Mesenchymal stem cell (in vitro differentiated cells and primary cell): Measurements from ENCODE around the gene CRABP2.
A peak's percentile ranks its signal among the peaks of the same experiment; 100 is the strongest.

Experiments
- DNase-seq: peaks from one replicate; pipeline ENCODE4 v3.0.0-alpha.2; 2013
- H2AFZ ChIP-seq: one replicate; pipeline ENCODE4 v1.6.1; 2013; ENCODE audit warnings: low read depth, mild to moderate bottlenecking, control low read depth, inconsistent platforms, low read length, moderate library complexity
- H2AK5ac ChIP-seq: 2 replicates; pipeline ENCODE4 v1.6.1; 2013; ENCODE audit warnings: low read length, moderate library complexity, mild to moderate bottlenecking, inconsistent platforms; ENCODE audit not compliant: severe bottlenecking
- H2BK120ac ChIP-seq: one replicate; pipeline ENCODE4 v1.6.1; 2013; ENCODE audit warnings: low read depth, mild to moderate bottlenecking, inconsistent platforms, low read length, moderate library complexity
- H2BK12ac ChIP-seq, 2 experiments: one replicate each; pipeline ENCODE4 v1.6.1; 2013; ENCODE audit warnings: inconsistent platforms in 2 of 2, low read length in 2 of 2, mild to moderate bottlenecking in 2 of 2, moderate library complexity in 2 of 2, control low read depth in 1 of 2
- H2BK15ac ChIP-seq: one replicate; pipeline ENCODE4 v1.6.1; 2013; ENCODE audit warnings: mild to moderate bottlenecking, low read depth, inconsistent platforms; ENCODE audit not compliant: poor library complexity, severe bottlenecking
- H2BK5ac ChIP-seq: 2 replicates; pipeline ENCODE4 v1.6.1; 2013; ENCODE audit warnings: low read depth, mild to moderate bottlenecking, low read length, control low read depth, inconsistent platforms; ENCODE audit not compliant: poor library complexity, severe bottlenecking
- H3K14ac ChIP-seq, 2 experiments: one replicate each; pipeline ENCODE4 v1.6.1; 2013; ENCODE audit warnings: inconsistent platforms in 2 of 2, low read length in 2 of 2, control low read depth in 1 of 2, mild to moderate bottlenecking in 1 of 2, moderate library complexity in 1 of 2
- H3K18ac ChIP-seq, 2 experiments: one replicate each; pipeline ENCODE4 v1.6.1; 2013; ENCODE audit warnings: inconsistent platforms in 2 of 2, low read length in 2 of 2, control low read depth in 1 of 2, low read depth in 1 of 2, mild to moderate bottlenecking in 1 of 2
- H3K23ac ChIP-seq, 2 experiments: one replicate each; pipeline ENCODE4 v1.6.1; 2013; ENCODE audit warnings: inconsistent platforms in 2 of 2, low read length in 2 of 2, mild to moderate bottlenecking in 2 of 2, moderate library complexity in 2 of 2, control low read depth in 1 of 2
- H3K27ac ChIP-seq: 2 replicates; pipeline ENCODE4 v1.5.1; 2013; ENCODE audit warnings: mild to moderate bottlenecking, moderate library complexity, low read length, control low read depth, inconsistent platforms; ENCODE audit not compliant: poor library complexity, severe bottlenecking
- H3K27me3 ChIP-seq, 2 experiments: 2 replicates each; pipeline versions ENCODE4 v1.6.1 to v1.7.0; 2013; ENCODE audit warnings: low read length in 2 of 2, mild to moderate bottlenecking in 2 of 2, moderate library complexity in 2 of 2, control low read depth in 1 of 2, inconsistent platforms in 1 of 2; ENCODE audit not compliant: control insufficient read depth in 1 of 2, insufficient read depth in 1 of 2
- H3K36me3 ChIP-seq, 2 experiments: 2 replicates each; pipeline versions ENCODE4 v1.6.1 to v1.7.0; 2013; ENCODE audit warnings: low read length in 2 of 2, control low read depth in 1 of 2, inconsistent platforms in 1 of 2, low read depth in 1 of 2, mild to moderate bottlenecking in 1 of 2; ENCODE audit not compliant: insufficient read depth in 2 of 2, control insufficient read depth in 1 of 2
- H3K4ac ChIP-seq, 2 experiments: one replicate each; pipeline ENCODE4 v1.6.1; 2013; ENCODE audit warnings: inconsistent platforms in 2 of 2, low read length in 2 of 2, mild to moderate bottlenecking in 2 of 2, moderate library complexity in 2 of 2, control low read depth in 1 of 2, low read depth in 1 of 2
- H3K4me1 ChIP-seq: 2 replicates; pipeline ENCODE4 v1.6.1; 2013; ENCODE audit warnings: low read depth, low read length, control low read depth; ENCODE audit not compliant: control insufficient read depth, insufficient read depth
- H3K4me2 ChIP-seq: 2 replicates; pipeline ENCODE4 v1.6.1; 2013; ENCODE audit warnings: low read length, mild to moderate bottlenecking, inconsistent platforms; ENCODE audit not compliant: poor library complexity, severe bottlenecking
- H3K4me3 ChIP-seq, 2 experiments: 2 replicates each; pipeline versions ENCODE4 v1.5.1 to v1.7.0; 2013; ENCODE audit warnings: low read length in 2 of 2, mild to moderate bottlenecking in 2 of 2, control low read depth in 1 of 2, low read depth in 1 of 2; ENCODE audit not compliant: insufficient read depth in 1 of 2
- H3K79me1 ChIP-seq: replicated peaks from 2 replicates; pipeline ENCODE4 v1.6.1; 2013; ENCODE audit warnings: mild to moderate bottlenecking, control low read depth, low read length, inconsistent platforms; ENCODE audit not compliant: poor library complexity, severe bottlenecking
- H3K9ac ChIP-seq: 2 replicates; pipeline ENCODE4 v1.7.0; 2013; ENCODE audit warnings: mild to moderate bottlenecking, low read length, moderate library complexity
- H3K9me3 ChIP-seq: 2 replicates; pipeline ENCODE4 v1.7.0; 2013; ENCODE audit warnings: mild to moderate bottlenecking, low read length; ENCODE audit not compliant: control insufficient read depth
- H4K8ac ChIP-seq: one replicate; pipeline ENCODE4 v1.6.1; 2013; ENCODE audit warnings: inconsistent platforms, mild to moderate bottlenecking, low read length, moderate library complexity
- H4K91ac ChIP-seq: one replicate; pipeline ENCODE4 v1.6.1; 2013; ENCODE audit warnings: mild to moderate bottlenecking, low read length, inconsistent platforms
- WGBS: methylation state at CpG from one replicate; pipeline ENCODE4 v1.1.7; 2013; ENCODE audit warnings: mixed read lengths; 5-methylcytosine and 5-hydroxymethylcytosine counted together

Gene CRABP2

DNA sequence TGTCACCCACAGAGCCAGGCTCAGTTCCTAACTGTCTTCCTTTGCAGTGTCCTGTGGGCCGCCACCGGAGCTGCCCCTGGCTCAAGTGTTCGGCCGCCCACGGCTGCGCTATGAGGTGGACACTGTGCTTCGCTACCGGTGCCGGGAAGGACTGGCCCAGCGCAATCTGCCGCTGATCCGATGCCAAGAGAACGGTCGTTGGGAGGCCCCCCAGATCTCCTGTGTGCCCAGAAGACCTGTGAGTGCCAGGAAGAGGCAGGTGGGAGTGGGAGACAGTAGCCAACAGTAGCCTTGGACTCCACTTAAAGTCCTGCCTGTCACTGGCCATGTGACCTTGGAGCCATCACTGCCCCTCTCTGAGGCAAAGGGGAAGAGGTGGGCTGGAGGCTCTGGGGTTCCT lies 46.9 kb downstream of the CRABP2 start:
- Histone ChIP-seq H3K4me2 (no peak overlapping the region), H2AK5ac (no peak overlapping the region), H3K4ac (no peak overlapping the region), H3K36me3 (peaks cover 0 to 2% of the 10 kb centered on the region in 2 experiments), H2BK15ac (peak overlapping the region; percentile 44), H3K18ac (no peak overlapping the region), H2BK12ac (no peak overlapping the region), H3K4me3 (no peak overlapping the region), H3K9ac (no peak overlapping the region), H2BK120ac (no peak overlapping the region), H3K27ac (no peak overlapping the region), H3K4me1 (peaks cover 46% of the 10 kb centered on the region), H4K91ac (peak overlapping the region; percentile 18), H3K9me3 (no peaks in the 10 kb centered on the region), H2AFZ (no peak overlapping the region), H3K79me1 (peaks cover 13% of the 10 kb centered on the region), H2BK5ac (no peak overlapping the region), H3K23ac (no peak overlapping the region), H3K14ac (no peak overlapping the region), H4K8ac (no peak overlapping the region), H3K27me3 (peaks cover 38 to 42% of the 10 kb centered on the region in 2 experiments)
- DNase-seq: no peak
- WGBS: 96% methylated on average over 14 of the region's 14 CpGs

DNA sequence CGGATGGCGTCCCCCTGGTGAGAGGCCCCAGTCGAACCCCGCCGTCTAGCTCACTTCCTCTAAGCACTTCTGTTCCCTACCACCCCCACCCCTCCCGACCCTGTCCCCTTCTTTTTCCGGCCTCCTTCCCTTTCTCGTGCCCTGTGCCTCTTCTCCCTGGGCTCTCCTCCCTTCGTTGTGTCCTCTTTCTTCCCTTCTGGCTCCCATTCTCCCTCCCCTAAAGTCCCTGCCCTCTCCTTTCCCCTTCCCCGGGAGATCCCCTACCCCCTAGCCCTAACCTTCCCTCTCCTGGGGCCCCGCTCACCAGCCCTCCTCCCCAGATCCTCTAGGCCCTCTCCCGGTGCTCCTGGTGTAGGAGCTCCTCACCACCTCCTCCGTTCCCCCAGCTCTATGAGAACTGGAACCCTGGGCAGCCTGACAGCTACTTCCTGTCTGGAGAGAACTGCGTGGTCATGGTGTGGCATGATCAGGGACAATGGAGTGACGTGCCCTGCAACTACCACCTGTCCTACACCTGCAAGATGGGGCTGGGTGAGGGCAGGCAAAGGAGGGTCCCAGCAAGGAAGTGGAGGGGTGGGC lies 47.6 kb downstream of the CRABP2 start:
- no peak overlapping the region for H2AFZ ChIP-seq
- no peak overlapping the region for H2BK5ac ChIP-seq
- no peak overlapping the region for H2AK5ac ChIP-seq
- peaks cover 40% of the 10 kb centered on the region for H3K4me1 ChIP-seq
- no peak for DNase-seq
- H3K27me3 ChIP-seq: peaks cover 45 to 49% of the 10 kb centered on the region in 2 experiments
- H2BK15ac ChIP-seq: peak overlapping the region; percentile 20
- peak overlapping the region in 1 of 2 experiments; percentile 25 for H3K18ac ChIP-seq
- H2BK120ac ChIP-seq: no peak overlapping the region
- no peak overlapping the region for H3K27ac ChIP-seq
- H3K14ac ChIP-seq: no peak overlapping the region
- no peaks in the 10 kb centered on the region for H3K9me3 ChIP-seq
- H3K4me3 ChIP-seq: no peak overlapping the region
- peak overlapping the region in 1 of 2 experiments; percentile 37 for H3K4ac ChIP-seq
- peak overlapping the region in 1 of 2 experiments; percentile 4 for H2BK12ac ChIP-seq
- H3K9ac ChIP-seq: peak overlapping the region; percentile 34
- peaks cover 0 to 2% of the 10 kb centered on the region in 2 experiments for H3K36me3 ChIP-seq
- H3K23ac ChIP-seq: no peak overlapping the region
- H4K8ac ChIP-seq: peak overlapping the region; percentile 29
- H4K91ac ChIP-seq: peak overlapping the region; percentile 56
- 33% methylated on average over 14 of the region's 15 CpGs for WGBS
- peaks cover 13% of the 10 kb centered on the region for H3K79me1 ChIP-seq
- no peak overlapping the region for H3K4me2 ChIP-seq

DNA sequence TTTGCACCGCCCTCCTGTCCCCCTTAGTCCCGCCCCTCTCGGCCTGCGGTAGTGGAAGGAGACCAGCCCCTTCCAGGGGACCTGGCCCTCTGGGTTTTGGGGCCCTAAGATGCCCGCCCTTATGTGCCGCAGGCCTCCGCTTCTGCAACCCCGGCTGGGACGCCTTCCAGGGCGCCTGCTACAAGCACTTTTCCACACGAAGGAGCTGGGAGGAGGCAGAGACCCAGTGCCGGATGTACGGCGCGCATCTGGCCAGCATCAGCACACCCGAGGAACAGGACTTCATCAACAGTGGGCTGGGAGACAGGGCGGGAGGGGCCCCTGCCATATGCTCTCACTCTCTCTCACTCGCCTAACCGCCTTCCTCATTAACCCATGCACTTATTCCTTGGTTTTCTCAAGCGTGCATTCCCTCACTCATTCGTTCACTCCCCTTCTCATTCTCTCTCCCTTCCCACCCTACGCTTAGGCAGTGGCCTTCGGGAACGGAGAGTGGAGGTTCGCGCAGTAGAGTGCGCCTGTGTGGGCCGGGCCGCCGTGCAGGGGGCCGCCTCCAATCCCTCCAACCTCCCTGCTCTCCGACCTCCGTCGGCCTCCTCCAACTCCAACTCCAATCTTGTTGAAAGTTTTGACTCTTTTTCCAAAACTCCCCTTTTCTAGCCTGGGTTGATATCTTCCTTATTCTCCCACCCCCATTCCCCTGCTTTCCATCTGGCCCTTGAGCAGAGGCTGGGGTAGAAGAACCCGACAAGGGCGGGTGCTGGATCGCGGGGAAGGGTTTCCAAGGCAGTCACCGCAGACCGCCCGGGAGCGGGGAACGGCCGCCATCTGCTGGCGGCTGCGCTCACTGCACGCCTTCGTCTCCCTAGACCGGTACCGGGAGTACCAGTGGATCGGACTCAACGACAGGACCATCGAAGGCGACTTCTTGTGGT lies 48.3 kb downstream of the CRABP2 start:
- peak overlapping the region; percentile 65 for H4K8ac ChIP-seq
- no peak overlapping the region for H4K91ac ChIP-seq
- H3K23ac ChIP-seq: no peak overlapping the region
- no peak overlapping the region for H3K4ac ChIP-seq
- H3K27me3 ChIP-seq: peaks cover 52 to 56% of the 10 kb centered on the region in 2 experiments
- H3K4me1 ChIP-seq: peaks cover 36% of the 10 kb centered on the region
- no peak overlapping the region for H2BK12ac ChIP-seq
- no peaks in the 10 kb centered on the region for H3K9me3 ChIP-seq
- H3K36me3 ChIP-seq: peaks cover 0 to 2% of the 10 kb centered on the region in 2 experiments
- peaks cover 13% of the 10 kb centered on the region for H3K79me1 ChIP-seq
- peak overlapping the region; percentile 71 for H3K4me2 ChIP-seq
- H2BK15ac ChIP-seq: no peak overlapping the region
- peak overlapping the region in 1 of 2 experiments; percentile 48 for H3K18ac ChIP-seq
- H2AFZ ChIP-seq: no peak overlapping the region
- peak overlapping the region; percentile 49 for H3K9ac ChIP-seq
- no peak overlapping the region for H3K27ac ChIP-seq
- H2AK5ac ChIP-seq: no peak overlapping the region
- H2BK120ac ChIP-seq: no peak overlapping the region
- H3K14ac ChIP-seq: no peak overlapping the region
- WGBS: 2% methylated on average over 54 of the region's 54 CpGs
- no peak overlapping the region for H2BK5ac ChIP-seq
- peak overlapping the region in 1 of 2 experiments; percentile 71 for H3K4me3 ChIP-seq
- peak; percentile 75 for DNase-seq

DNA sequence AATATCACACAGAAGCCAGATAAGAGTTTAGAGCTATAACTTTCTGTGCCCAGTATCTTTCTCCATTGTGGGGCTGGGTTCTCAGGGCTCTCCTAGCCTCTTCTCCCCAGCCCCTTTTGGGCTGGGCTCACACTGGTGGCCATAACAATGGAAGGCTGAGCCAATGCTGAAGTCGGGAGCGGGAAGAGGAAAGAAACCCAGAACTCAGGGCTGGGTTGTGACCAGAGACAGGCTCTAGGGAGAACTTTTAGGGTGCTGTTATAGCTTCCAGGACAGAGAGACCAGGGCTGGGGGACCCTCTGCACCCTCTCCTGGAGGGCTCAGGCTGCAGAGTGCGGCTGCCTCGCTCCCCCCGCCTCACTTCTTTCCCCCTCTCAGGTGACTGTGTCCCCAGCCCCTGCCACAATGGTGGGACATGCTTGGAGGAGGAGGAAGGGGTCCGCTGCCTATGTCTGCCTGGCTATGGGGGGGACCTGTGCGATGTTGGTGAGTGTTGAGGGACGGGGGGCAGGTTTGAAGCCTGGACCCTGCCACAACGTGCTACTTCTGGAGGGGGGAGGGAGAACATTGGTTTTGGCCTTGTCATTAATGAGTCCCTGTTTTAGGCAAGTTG lies 49.4 kb downstream of the CRABP2 start:
- Histone ChIP-seq H2BK15ac (no peak overlapping the region), H3K9me3 (no peaks in the 10 kb centered on the region), H3K79me1 (peaks cover 13% of the 10 kb centered on the region), H3K4me3 (no peak overlapping the region), H3K4ac (no peak overlapping the region), H2AFZ (no peak overlapping the region), H3K36me3 (peaks cover 0 to 2% of the 10 kb centered on the region in 2 experiments), H3K18ac (no peak overlapping the region), H2BK120ac (no peak overlapping the region), H3K14ac (no peak overlapping the region), H3K27me3 (peaks cover 63 to 66% of the 10 kb centered on the region in 2 experiments), H3K9ac (no peak overlapping the region), H2BK12ac (no peak overlapping the region), H3K27ac (no peak overlapping the region), H2AK5ac (no peak overlapping the region), H3K4me2 (no peak overlapping the region), H3K23ac (no peak overlapping the region), H4K8ac (no peak overlapping the region), H2BK5ac (no peak overlapping the region), H3K4me1 (peaks cover 29% of the 10 kb centered on the region), H4K91ac (no peak overlapping the region)
- 91% methylated on average over 5 of the region's 9 CpGs for WGBS
- DNase-seq: no peak
